Vagina (tissue), 2 donors: ENCODE data around the gene CBX6.

Experiments used
- POLR2A ChIP-seq, 2 donors: fragments of 450-650 bp; IDR thresholded peaks; one replicate each; pipeline ENCODE4 v1.6.1; 2017; ENCODE audit warnings: antibody characterized with exemption in 2 of 2, mild to moderate bottlenecking in 2 of 2, moderate library complexity in 2 of 2
- POLR2AphosphoS5 ChIP-seq, 2 donors: sonication (generic); formaldehyde crosslinking; IDR thresholded peaks; one replicate each; pipeline ENCODE4 v1.9.0; 2017; ENCODE audit warnings: antibody characterized with exemption in 2 of 2, mild to moderate bottlenecking in 2 of 2, low read depth in 1 of 2; ENCODE audit not compliant: insufficient read depth in 1 of 2
- TF ChIP-seq, protein P1 (sequence below), 3 experiments: fragments of 450-650 bp in 2 of 3; fragments of 200-600 bp in 1 of 3; sonication (generic) in 1 of 3; IDR thresholded peaks; one replicate each; pipeline ENCODE4 v1.5.1; 2017 to 2019; ENCODE audit warnings: antibody characterized with exemption in 3 of 3, mild to moderate bottlenecking in 2 of 3, moderate library complexity in 2 of 3

GRCh38 chr22:38841635-38842034 is 30.4 kb downstream of the CBX6 start:
- TF ChIP-seq, protein P1, sequence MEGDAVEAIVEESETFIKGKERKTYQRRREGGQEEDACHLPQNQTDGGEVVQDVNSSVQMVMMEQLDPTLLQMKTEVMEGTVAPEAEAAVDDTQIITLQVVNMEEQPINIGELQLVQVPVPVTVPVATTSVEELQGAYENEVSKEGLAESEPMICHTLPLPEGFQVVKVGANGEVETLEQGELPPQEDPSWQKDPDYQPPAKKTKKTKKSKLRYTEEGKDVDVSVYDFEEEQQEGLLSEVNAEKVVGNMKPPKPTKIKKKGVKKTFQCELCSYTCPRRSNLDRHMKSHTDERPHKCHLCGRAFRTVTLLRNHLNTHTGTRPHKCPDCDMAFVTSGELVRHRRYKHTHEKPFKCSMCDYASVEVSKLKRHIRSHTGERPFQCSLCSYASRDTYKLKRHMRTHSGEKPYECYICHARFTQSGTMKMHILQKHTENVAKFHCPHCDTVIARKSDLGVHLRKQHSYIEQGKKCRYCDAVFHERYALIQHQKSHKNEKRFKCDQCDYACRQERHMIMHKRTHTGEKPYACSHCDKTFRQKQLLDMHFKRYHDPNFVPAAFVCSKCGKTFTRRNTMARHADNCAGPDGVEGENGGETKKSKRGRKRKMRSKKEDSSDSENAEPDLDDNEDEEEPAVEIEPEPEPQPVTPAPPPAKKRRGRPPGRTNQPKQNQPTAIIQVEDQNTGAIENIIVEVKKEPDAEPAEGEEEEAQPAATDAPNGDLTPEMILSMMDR (IDR thresholded peaks at IDR 0.05): no peak
- TF ChIP-seq POLR2A (IDR thresholded peaks at IDR 0.05): no peak
- no peak for TF ChIP-seq POLR2AphosphoS5 (IDR thresholded peaks at IDR 0.05; ENCODE audit: insufficient read depth in 1 of 2, low read depth in 1 of 2)
